ENCODE data around the gene RPS19BP1. TPM values are rescaled to one million over a fixed set of nuclear protein-coding genes. Genes with fewer than 3 reads are reported as not detected.

RPS19BP1 gene
- 10 to 100 TPM; 66.9 to 67.1 TPM for total RNA-seq
- polyA plus RNA-seq, result 100 to 1,000 TPM; 103 to 112 TPM

GRCh38 chr22:39532215-39533073 is at the start of gene RPS19BP1:
Gene RPS19BP1 (minus strand): TSS chr22:39532748. CDS start chr22:39532738, 10 bp downstream.
- Mint-ChIP-seq H3K4me3 (peak within 1 kb of the TSS; percentile 92 to 98 (median 96)), H3K4me1 (peaks cover 35 to 61% (median 50%) of the 10 kb centered on the region in 4 donors), H3K27me3 (no peaks in the 10 kb centered on the region), H3K36me3 (peaks cover 10 to 41% of the 10 kb centered on the region in 2 donors), H3K27ac (peak within 1 kb of the TSS; percentile 93 to 100 (median 97)), H3K9me3 (peaks cover 0 to 2% (median 0%) of the 10 kb centered on the region in 8 donors)
- H3K9me3 ChIP-seq (ENCODE audit: control insufficient read depth in 1 of 2, low read length in 2 of 2), result no peaks in the 10 kb centered on the region
- H3K36me3 ChIP-seq (ENCODE audit: insufficient read depth, low read length), result peaks cover 20% of the 10 kb centered on the region
- H3K4me1 ChIP-seq (ENCODE audit: insufficient read depth, low read length), result peaks cover 56% of the 10 kb centered on the region
- DNase-seq, result peak; percentile 98 to 100 (median 99)
- ChIA-PET CTCF (ENCODE audit: partially characterized antibody) (interaction anchor here (1.4 to 12.4 kb wide), 5 partner anchors 10 to 512 kb away, joined by 4 to 345 read pairs (median 4); no protein-coding TSS in a partner anchor), POLR2A (ENCODE audit: partially characterized antibody) (interaction anchor here (0.6 to 14.5 kb wide), 15 partner anchors 10 to 814 kb away, joined by 3 to 165 read pairs (median 4); partner anchors contain the start of genes ADSL, ATF4, MIEF1 and RPL3)
- intact Hi-C loops (cut with micrococcal nuclease), result loop anchor here (1.0 to 2.0 kb wide), 5 partner anchors 12 to 646 kb away; partner anchors contain the start of genes ATF4 and MIEF1
- H3K27ac ChIP-seq (ENCODE audit: low read depth, low read length), result peak within 1 kb of the TSS; percentile 93
- peak within 1 kb of the TSS; percentile 71 to 91 for H3K4me3 ChIP-seq (ENCODE audit: low read length in 2 of 2)
- H3K27me3 ChIP-seq (ENCODE audit: insufficient read depth, low read length), result no peaks in the 10 kb centered on the region

DNA sequence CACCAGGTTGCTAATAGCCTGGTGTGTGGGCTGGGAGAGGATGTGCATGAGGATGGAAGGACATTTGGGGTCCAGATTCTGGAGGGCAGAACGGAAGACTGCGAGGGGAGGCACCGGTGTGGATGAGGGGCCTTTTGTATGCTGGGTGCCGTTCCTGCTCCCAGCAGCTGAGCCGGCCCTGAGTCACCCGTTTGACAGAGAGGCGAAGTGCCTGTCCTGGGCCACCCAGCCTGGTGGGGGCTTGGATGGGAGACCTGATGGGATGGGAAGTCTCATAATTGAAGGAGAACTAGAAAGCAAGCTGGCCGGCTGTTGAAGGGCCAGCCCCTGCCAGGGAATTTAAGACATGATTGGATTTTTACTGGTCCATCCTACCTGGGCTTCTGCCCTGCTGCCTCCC is 48.8 kb upstream of the RPS19BP1 start:
- H3K36me3 Mint-ChIP-seq, result no peaks in the 10 kb centered on the region
- ChIA-PET CTCF (ENCODE audit: partially characterized antibody) (no interaction called here), POLR2A (ENCODE audit: partially characterized antibody) (no interaction called here)
- H3K4me3 ChIP-seq (ENCODE audit: low read length in 2 of 2), result no peak overlapping the region
- H3K4me3 Mint-ChIP-seq, result no peak overlapping the region
- no peaks in the 10 kb centered on the region for H3K27me3 ChIP-seq (ENCODE audit: insufficient read depth, low read length)
- no peaks in the 10 kb centered on the region for H3K4me1 ChIP-seq (ENCODE audit: insufficient read depth, low read length)
- intact Hi-C loops (cut with micrococcal nuclease), result no loop called here
- no peak for DNase-seq
- H3K4me1 Mint-ChIP-seq, result no peaks in the 10 kb centered on the region
- H3K36me3 ChIP-seq (ENCODE audit: insufficient read depth, low read length), result no peaks in the 10 kb centered on the region
- no peak overlapping the region for H3K27ac ChIP-seq (ENCODE audit: low read depth, low read length)
- peaks cover 0 to 6% (median 0%) of the 10 kb centered on the region in 8 donors for H3K9me3 Mint-ChIP-seq
- H3K27ac Mint-ChIP-seq, result no peak overlapping the region
- no peaks in the 10 kb centered on the region for H3K9me3 ChIP-seq (ENCODE audit: control insufficient read depth in 1 of 2, low read length in 2 of 2)
- H3K27me3 Mint-ChIP-seq, result peaks cover 1 to 8% of the 10 kb centered on the region in 2 donors

GRCh38 chr22:39580795-39581194 is 48.2 kb upstream of the RPS19BP1 start:
- no peaks in the 10 kb centered on the region for H3K4me1 Mint-ChIP-seq
- intact Hi-C loops (cut with micrococcal nuclease), result no loop called here
- ChIA-PET CTCF (ENCODE audit: partially characterized antibody) (no interaction called here), POLR2A (ENCODE audit: partially characterized antibody) (no interaction called here)
- H3K36me3 Mint-ChIP-seq, result no peaks in the 10 kb centered on the region
- H3K9me3 Mint-ChIP-seq, result peaks cover 0 to 6% (median 0%) of the 10 kb centered on the region in 8 donors
- Histone ChIP-seq H3K36me3 (ENCODE audit: insufficient read depth, low read length) (no peaks in the 10 kb centered on the region), H3K27me3 (ENCODE audit: insufficient read depth, low read length) (no peaks in the 10 kb centered on the region), H3K27ac (ENCODE audit: low read depth, low read length) (no peak overlapping the region), H3K4me3 (ENCODE audit: low read length in 2 of 2) (no peak overlapping the region), H3K9me3 (ENCODE audit: control insufficient read depth in 1 of 2, low read length in 2 of 2) (no peaks in the 10 kb centered on the region), H3K4me1 (ENCODE audit: insufficient read depth, low read length) (no peaks in the 10 kb centered on the region)
- no peak for DNase-seq
- no peak overlapping the region for H3K4me3 Mint-ChIP-seq
- H3K27me3 Mint-ChIP-seq, result peaks cover 1 to 8% of the 10 kb centered on the region in 2 donors
- H3K27ac Mint-ChIP-seq, result no peak overlapping the region

- H3K36me3 Mint-ChIP-seq, result no peaks in the 10 kb centered on the region
- no peaks in the 10 kb centered on the region for H3K4me1 Mint-ChIP-seq
- no peak for DNase-seq
- ChIA-PET CTCF (ENCODE audit: partially characterized antibody) (interaction anchor here (0.8 kb wide), 1 partner anchor 21 kb away, joined by 3 read pairs; no protein-coding TSS in a partner anchor), POLR2A (ENCODE audit: partially characterized antibody) (no interaction called here)
- peaks cover 0 to 6% (median 0%) of the 10 kb centered on the region in 8 donors for H3K9me3 Mint-ChIP-seq
- Histone ChIP-seq H3K4me1 (ENCODE audit: insufficient read depth, low read length) (no peaks in the 10 kb centered on the region), H3K27me3 (ENCODE audit: insufficient read depth, low read length) (no peaks in the 10 kb centered on the region), H3K36me3 (ENCODE audit: insufficient read depth, low read length) (no peaks in the 10 kb centered on the region), H3K9me3 (ENCODE audit: control insufficient read depth in 1 of 2, low read length in 2 of 2) (no peaks in the 10 kb centered on the region), H3K4me3 (ENCODE audit: low read length in 2 of 2) (no peak overlapping the region), H3K27ac (ENCODE audit: low read depth, low read length) (no peak overlapping the region)
- H3K4me3 Mint-ChIP-seq, result no peak overlapping the region
- H3K27me3 Mint-ChIP-seq, result peaks cover 1 to 8% of the 10 kb centered on the region in 2 donors
- intact Hi-C loops (cut with micrococcal nuclease), result no loop called here
- no peak overlapping the region for H3K27ac Mint-ChIP-seq
Observed at GRCh38 chr22:39580006-39580441, 47.5 kb upstream of the RPS19BP1 start.

GRCh38 chr22:39577900-39578299 is 45.4 kb upstream of the RPS19BP1 start:
- Histone ChIP-seq H3K9me3 (ENCODE audit: control insufficient read depth in 1 of 2, low read length in 2 of 2) (no peaks in the 10 kb centered on the region), H3K27ac (ENCODE audit: low read depth, low read length) (no peak overlapping the region), H3K27me3 (ENCODE audit: insufficient read depth, low read length) (no peaks in the 10 kb centered on the region), H3K4me3 (ENCODE audit: low read length in 2 of 2) (no peak overlapping the region), H3K36me3 (ENCODE audit: insufficient read depth, low read length) (no peaks in the 10 kb centered on the region), H3K4me1 (ENCODE audit: insufficient read depth, low read length) (no peaks in the 10 kb centered on the region)
- ChIA-PET POLR2A (ENCODE audit: partially characterized antibody) (no interaction called here), CTCF (ENCODE audit: partially characterized antibody) (no interaction called here)
- Mint-ChIP-seq H3K9me3 (peaks cover 0 to 2% (median 0%) of the 10 kb centered on the region in 8 donors), H3K4me3 (no peak overlapping the region), H3K27ac (no peak overlapping the region), H3K4me1 (no peaks in the 10 kb centered on the region), H3K27me3 (peaks cover 0 to 5% of the 10 kb centered on the region in 2 donors), H3K36me3 (no peaks in the 10 kb centered on the region)
- no peak for DNase-seq
- intact Hi-C loops (cut with micrococcal nuclease), result no loop called here

GRCh38 chr22:39577366-39577765 is 44.8 kb upstream of the RPS19BP1 start:
- H3K36me3 Mint-ChIP-seq, result no peaks in the 10 kb centered on the region
- ChIA-PET POLR2A (ENCODE audit: partially characterized antibody) (no interaction called here), CTCF (ENCODE audit: partially characterized antibody) (no interaction called here)
- H3K36me3 ChIP-seq (ENCODE audit: insufficient read depth, low read length), result no peaks in the 10 kb centered on the region
- no peak overlapping the region for H3K4me3 Mint-ChIP-seq
- no peaks in the 10 kb centered on the region for H3K4me1 ChIP-seq (ENCODE audit: insufficient read depth, low read length)
- no peak overlapping the region for H3K4me3 ChIP-seq (ENCODE audit: low read length in 2 of 2)
- H3K9me3 ChIP-seq (ENCODE audit: control insufficient read depth in 1 of 2, low read length in 2 of 2), result no peaks in the 10 kb centered on the region
- H3K27me3 Mint-ChIP-seq, result peaks cover 0 to 5% of the 10 kb centered on the region in 2 donors
- intact Hi-C loops (cut with micrococcal nuclease), result no loop called here
- no peaks in the 10 kb centered on the region for H3K4me1 Mint-ChIP-seq
- no peak for DNase-seq
- H3K27ac ChIP-seq (ENCODE audit: low read depth, low read length), result no peak overlapping the region
- H3K27ac Mint-ChIP-seq, result no peak overlapping the region
- H3K9me3 Mint-ChIP-seq, result no peaks in the 10 kb centered on the region
- no peaks in the 10 kb centered on the region for H3K27me3 ChIP-seq (ENCODE audit: insufficient read depth, low read length)

DNA sequence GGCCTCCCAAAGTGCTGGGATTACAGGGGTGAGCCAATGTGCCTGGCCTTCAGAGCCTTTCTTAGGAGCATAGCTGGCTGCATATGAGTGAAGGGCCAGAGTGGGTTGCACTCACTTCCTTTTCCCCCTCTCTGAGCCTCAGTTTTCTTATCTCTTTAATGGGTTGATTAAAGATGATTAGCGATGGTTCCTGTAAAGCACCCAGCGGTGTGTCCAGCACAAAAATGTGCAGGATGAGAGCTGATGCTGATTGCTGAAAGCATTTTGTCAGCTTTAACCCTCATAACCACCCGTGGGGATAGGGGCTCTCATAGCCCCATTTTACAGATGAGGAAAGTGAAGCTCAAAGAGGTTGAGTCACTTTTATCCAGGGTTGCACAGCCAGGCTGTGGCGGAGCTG is 43.5 kb upstream of the RPS19BP1 start:
- H3K36me3 ChIP-seq (ENCODE audit: insufficient read depth, low read length), result no peaks in the 10 kb centered on the region
- no peaks in the 10 kb centered on the region for H3K36me3 Mint-ChIP-seq
- H3K27me3 Mint-ChIP-seq, result peaks cover 0 to 5% of the 10 kb centered on the region in 2 donors
- H3K9me3 ChIP-seq (ENCODE audit: control insufficient read depth in 1 of 2, low read length in 2 of 2), result no peaks in the 10 kb centered on the region
- no peaks in the 10 kb centered on the region for H3K4me1 Mint-ChIP-seq
- DNase-seq, result no peak
- ChIA-PET POLR2A (ENCODE audit: partially characterized antibody) (no interaction called here), CTCF (ENCODE audit: partially characterized antibody) (no interaction called here)
- no peak overlapping the region for H3K27ac Mint-ChIP-seq
- H3K4me3 Mint-ChIP-seq, result no peak overlapping the region
- no peaks in the 10 kb centered on the region for H3K4me1 ChIP-seq (ENCODE audit: insufficient read depth, low read length)
- H3K27ac ChIP-seq (ENCODE audit: low read depth, low read length), result no peak overlapping the region
- no peak overlapping the region for H3K4me3 ChIP-seq (ENCODE audit: low read length in 2 of 2)
- intact Hi-C loops (cut with micrococcal nuclease), result no loop called here
- no peaks in the 10 kb centered on the region for H3K9me3 Mint-ChIP-seq
- no peaks in the 10 kb centered on the region for H3K27me3 ChIP-seq (ENCODE audit: insufficient read depth, low read length)
